Fibroblast of peridontal ligament (primary cell): Measurements from ENCODE around the gene CCDC122.

ENCODE experiments used
- DNase-seq: peaks from one replicate; pipeline ENCODE4 v3.0.0-alpha.2; 2010; ENCODE audit errors: extremely low read depth

Gene CCDC122

DNA sequence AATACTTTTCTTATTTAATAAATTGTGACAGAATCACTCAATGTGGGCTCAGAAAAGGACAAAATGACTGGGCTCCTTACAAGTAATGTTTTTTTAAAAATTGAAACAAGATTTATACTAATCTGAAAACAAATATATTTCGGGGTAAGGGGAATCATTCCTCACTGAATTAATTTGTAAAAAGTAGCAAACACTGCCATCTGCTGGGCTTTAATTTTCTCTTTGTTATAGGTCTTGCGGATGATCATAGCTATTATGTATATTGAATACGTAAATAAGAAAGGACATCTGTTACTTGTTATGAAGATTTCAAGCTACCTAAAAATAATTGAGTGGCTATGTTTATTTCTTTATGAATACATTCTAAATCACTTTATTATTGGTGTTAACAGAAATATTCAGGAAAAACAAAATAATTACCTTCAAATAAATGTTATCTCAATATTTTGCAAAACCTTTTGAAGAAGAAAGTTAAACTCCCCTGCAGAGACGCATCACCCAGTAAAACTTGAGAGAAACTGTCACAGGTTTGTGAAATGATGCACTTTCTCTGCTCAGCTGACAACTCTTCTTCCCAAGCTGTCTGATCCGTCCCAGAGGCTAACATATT, 75.0 kb downstream of the CCDC122 start:
- peak; percentile 92 for DNase-seq

DNA sequence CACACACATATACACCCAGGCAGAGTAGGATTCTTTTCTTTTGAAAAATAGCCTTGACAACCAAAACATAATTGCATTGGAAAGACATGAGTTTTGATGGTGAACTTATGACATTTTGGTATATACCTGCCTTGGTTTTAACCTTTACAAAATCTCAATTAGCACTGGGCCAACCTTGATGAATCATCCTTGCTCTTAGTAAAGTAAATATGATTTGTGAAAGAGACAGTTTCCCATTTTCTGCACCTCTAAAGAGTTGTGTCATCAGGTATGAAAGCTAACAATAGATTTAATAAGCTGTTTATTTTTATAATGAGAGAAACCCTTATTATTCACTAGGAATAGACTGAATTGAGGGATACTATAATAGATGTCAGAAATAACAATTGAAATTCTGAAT, 77.0 kb downstream of the CCDC122 start:
- no peak for DNase-seq

DNA sequence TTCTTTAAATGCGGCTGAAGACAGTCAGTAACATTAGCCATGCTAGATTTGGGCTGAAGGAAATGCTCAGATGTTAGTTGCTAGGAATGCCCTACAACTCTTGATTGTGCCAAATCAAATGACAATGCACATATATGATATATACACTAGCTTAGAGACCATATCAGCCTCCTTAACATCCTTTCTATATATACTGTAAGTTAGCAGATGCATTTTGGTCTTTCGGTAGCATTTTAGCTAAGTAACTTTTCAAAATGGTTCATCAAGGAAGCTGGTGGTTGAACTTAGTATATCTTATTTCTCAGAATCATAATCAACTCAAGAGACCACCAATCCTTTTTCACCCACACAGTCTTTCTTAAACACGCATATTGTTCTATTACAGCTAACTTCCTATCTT, 78.7 kb downstream of the CCDC122 start:
- no peak for DNase-seq

DNA sequence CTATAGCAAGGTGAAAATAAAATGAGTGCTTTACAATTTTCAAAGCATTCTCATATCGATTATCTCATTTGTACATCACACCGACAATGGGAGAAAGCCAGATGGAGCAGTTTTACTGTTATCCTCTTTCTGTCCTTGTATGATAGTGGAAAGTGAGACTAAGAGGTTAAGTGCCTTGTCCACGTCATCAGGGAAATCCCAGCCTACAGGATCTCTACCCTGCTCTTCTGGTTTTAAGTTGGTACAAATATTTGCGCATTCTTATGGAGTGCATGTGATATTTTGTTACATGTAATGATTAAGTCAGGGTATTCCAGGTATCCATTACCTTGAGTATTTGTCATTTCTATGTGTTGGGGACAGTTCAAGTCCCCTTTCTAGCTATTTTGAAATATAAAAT, 80.3 kb downstream of the CCDC122 start:
- no peak for DNase-seq

DNA sequence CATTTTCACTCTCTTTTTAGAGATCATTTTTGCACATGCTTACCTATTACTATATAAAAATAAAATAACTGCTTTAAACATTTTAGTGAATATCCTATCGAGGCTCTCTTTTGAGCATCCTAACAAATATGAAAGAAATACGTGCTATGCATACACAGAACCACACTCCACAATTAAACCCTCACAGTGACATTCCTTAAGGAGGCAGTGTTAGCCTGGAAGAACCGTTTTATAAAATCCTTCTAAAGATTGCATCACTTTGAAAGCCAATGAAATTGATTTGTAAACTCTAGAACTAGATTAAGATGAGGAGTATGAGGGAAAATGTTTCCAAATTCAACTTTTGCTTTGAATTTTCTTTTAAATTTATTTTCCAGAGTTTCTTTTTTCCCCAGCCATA, 81.7 kb downstream of the CCDC122 start:
- DNase-seq: peak; percentile 59

DNA sequence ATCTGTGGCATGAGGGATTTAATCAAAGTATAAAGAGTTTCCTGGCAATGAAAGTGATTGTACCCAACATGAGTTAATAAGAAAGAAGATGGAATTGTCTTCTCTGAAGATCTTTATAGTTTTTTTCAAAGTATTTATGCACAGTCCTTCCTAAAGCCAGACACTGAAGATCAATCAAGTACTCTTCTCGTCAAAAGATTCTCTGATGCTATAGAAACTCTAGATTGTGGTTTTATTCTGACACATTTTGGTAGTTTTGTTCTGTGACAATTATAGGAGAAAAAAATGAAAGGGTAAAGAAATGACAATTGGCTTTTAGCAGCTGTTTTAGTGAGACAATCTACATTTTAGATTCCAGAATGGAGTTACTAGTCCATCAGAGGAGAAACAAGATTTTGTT, 82.4 kb downstream of the CCDC122 start:
- DNase-seq: no peak

DNA sequence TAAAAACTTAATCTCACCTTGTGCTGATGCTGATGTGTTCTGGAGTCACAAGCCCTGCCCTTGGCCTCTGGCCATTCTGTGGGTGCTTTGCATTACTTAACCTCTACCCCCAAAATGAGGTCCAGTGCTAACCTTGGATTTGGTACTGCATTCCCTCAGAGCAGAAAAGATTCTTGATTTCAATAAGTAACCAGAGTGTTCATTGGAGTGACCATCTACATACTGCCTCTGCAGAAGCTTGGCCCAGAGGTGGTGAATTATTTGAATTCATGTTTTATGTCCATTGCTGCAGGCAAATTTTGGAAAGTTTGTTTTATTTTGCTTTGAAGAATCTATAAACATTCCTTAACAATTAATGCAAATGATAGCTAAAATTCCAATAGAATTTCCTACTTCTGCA, 85.1 kb downstream of the CCDC122 start:
- DNase-seq: no peak

DNA sequence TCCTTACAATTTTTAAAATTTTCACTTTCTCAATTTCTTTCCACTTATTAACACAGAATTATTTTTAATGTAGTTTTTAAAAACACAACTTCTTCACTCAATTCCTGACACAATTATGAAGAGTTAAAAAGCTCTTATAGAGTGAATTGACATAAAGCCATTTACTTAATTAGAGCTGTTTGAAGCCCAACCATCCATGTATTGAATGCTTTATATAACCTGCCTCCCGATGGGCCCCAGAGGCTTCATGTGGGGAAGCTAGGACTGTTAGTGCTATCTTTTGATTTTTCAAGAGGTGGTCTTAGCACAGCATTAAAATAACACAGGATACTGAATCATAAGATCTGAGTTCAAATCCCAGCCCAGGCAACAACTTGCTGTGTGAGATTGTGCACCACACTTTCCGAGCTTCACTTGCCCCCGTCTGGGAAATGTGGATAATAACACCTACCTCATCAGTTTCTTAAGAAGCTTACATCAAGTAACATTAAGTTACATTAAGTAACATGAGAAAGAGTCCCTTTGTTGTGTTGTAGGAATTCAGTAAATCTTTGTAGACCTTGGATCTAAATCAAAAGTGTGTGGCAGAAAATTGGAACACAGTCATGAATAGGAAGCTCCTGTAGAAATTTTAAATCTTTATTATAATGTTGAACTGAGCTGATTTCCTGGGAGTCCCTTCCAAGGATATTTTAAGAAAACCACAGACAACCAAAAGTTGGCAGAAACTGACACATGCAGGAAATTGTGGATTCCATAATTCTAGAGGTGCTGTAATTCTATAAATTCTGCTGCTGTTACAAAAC, 87.3 kb downstream of the CCDC122 start:
- DNase-seq: peak; percentile 73

DNA sequence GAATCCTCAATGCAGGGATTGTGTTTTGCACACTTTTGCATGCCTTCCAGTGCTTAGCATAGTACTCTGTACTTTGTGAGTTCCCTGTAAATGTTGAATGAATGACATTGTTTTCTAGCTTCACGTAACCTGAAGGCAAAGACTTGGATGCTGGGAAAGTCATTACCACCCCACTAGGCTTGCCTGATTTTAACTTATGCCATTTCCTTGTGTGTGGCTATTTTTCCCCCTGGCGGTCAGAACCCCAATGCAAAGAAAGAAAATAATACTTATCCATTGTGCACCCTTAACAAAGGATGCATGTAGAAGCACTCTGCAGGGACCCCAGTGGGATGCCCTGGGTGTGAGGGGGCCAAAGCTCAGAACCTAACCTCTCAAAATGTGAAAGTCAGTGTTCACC, 91.5 kb downstream of the CCDC122 start:
- peak; percentile 79 for DNase-seq

DNA sequence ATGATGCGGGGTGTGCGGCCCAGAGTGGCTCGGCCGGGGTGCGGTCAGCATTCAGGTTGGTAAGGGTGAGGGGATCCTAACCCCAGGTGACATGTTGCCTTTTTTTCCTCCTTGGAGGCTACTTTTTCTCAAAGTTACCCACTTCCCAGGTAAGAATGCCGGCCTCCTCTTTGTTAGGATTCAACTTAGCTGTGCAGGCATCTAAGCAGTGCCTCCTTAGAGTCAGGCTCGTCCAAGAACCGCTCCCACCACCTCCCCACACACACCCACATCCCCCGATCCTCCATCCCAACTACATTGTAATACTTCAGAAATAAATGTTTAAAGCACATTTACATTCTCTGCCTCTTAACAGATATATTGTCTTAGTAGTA, 92.0 kb downstream of the CCDC122 start:
- no peak for DNase-seq

DNA sequence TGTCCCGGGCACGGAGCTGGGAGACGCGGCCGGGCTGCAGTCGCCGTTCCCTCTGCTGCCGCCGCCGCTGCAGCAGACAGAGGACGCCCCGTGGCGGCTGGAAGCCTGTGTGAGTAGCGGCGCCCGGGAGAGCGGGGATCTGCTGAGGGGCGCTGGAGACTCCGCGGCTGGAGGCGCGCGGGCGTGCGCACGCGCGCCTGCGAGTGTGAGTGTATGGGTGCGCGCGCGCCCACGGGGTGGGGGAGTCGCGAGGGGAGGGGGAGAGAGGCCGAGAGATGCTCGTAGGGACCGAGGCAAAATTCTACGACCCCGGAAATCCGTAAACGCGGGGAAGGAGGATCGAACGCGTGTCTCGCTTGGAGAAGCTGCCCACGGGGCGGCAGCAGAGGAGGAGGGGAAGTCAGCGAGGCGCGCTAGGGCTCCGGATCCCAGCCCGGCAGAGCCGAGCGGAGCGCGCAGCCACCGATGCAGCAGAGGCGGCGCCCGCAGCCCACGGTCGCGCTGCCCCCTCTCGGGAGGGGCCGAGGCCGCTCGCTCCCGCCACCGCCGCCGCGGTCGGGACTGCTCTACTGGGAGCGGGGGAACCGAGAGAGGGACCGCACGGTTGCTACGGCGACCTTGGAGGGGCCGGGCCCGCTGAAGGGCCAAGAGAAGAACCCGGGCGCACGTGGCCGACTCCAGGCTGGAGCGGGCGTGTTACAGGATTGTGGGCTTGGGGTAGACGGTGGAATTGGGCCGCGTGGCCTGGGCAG, 92.6 kb downstream of the CCDC122 start, which contains the start of gene ENOX1:
Gene ENOX1 (minus strand): TSS at position 207 of the 752 bp plus-strand sequence.
- peak; percentile 86 for DNase-seq

DNA sequence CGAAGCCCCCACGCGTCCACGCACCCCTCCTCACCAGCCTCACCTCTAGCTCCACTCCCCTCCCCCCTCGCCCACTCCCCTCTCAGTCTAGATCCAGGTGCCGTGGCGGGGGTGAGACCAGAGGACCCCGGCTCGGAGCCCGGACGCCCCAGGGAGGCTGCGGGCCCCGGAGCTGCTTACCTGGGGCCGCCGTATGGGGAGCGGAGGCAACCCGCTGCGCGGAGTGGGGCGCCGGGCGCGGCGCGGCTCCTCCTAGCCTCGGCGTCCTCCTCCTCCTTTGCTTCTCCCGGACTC, 93.1 kb downstream of the CCDC122 start:
- DNase-seq: no peak
